HL-60 (cell line): Measurements from ENCODE around the gene CNNM1.

Experiments
- DNase-seq, 2 experiments: peaks; one replicate each; pipeline ENCODE4 v3.0.0-alpha.2; 2010 to 2020; ENCODE audit warnings: low read depth in 1 of 2, low spot score in 1 of 2
- H3K27ac ChIP-seq: fragments of 250-450 bp; sonication (Bioruptor Pico); replicated peaks from 2 replicates; pipeline ENCODE4 v1.5.1; 2020; ENCODE audit warnings: mild to moderate bottlenecking, moderate library complexity
- H3K27me3 ChIP-seq: fragments of 250-450 bp; sonication (Bioruptor Pico); 2 replicates; pipeline ENCODE4 v1.5.1; 2021; ENCODE audit warnings: mild to moderate bottlenecking, moderate library complexity; ENCODE audit not compliant: insufficient read depth, poor library complexity, severe bottlenecking
- H3K4me3 ChIP-seq: replicated peaks from 2 replicates; pipeline ENCODE4 v1.5.1; 2011; ENCODE audit warnings: mild to moderate bottlenecking, control low read depth, low read length; ENCODE audit not compliant: insufficient read depth
- GABPA ChIP-seq: IDR thresholded peaks from 2 replicates; pipeline ENCODE4 v1.6.1; 2012; ENCODE audit warnings: low read depth
- POLR2AphosphoS5 ChIP-seq: IDR thresholded peaks from 2 replicates; pipeline ENCODE4 v1.6.1; 2012; ENCODE audit warnings: low read depth
- SPI1 ChIP-seq: IDR thresholded peaks from 2 replicates; pipeline ENCODE4 v1.6.1; 2012; ENCODE audit warnings: low read depth, mild to moderate bottlenecking, borderline replicate concordance
- TF ChIP-seq, protein P1 (sequence below): IDR thresholded peaks from 2 replicates; pipeline ENCODE4 v1.6.1; 2012; ENCODE audit warnings: low read depth; ENCODE audit not compliant: insufficient replicate concordance
- TF ChIP-seq, protein P2 (sequence below): IDR thresholded peaks from one replicate; pipeline ENCODE4 v1.5.1; 2011; ENCODE audit warnings: low read length, control low read depth, inconsistent platforms; ENCODE audit not compliant: insufficient read depth

CNNM1 gene

DNA sequence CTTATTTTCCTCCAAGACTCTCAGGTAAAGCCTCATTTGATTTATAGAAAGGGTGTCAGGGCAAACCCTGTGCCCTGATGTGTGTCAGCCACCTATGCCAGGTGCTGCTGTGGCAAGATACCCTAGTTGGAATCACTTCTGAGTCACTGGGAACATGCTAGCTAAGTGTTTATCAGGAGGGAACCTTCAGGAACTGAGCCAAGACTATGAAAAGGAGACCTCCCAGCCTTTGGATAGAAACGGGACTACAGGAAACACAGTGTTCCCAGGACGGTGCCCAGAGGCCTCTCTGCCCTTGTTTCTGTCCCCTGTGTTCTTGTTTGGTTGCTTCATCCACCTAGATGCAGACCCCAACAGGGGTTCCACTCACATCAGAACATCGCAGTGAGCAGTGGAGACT, 28.5 kb downstream of the CNNM1 start:
- no peak overlapping the region for H3K27ac ChIP-seq
- H3K4me3 ChIP-seq: no peak overlapping the region
- no peak for DNase-seq
- no peak for TF ChIP-seq GABPA
- TF ChIP-seq POLR2AphosphoS5: no peak
- TF ChIP-seq, protein P1, sequence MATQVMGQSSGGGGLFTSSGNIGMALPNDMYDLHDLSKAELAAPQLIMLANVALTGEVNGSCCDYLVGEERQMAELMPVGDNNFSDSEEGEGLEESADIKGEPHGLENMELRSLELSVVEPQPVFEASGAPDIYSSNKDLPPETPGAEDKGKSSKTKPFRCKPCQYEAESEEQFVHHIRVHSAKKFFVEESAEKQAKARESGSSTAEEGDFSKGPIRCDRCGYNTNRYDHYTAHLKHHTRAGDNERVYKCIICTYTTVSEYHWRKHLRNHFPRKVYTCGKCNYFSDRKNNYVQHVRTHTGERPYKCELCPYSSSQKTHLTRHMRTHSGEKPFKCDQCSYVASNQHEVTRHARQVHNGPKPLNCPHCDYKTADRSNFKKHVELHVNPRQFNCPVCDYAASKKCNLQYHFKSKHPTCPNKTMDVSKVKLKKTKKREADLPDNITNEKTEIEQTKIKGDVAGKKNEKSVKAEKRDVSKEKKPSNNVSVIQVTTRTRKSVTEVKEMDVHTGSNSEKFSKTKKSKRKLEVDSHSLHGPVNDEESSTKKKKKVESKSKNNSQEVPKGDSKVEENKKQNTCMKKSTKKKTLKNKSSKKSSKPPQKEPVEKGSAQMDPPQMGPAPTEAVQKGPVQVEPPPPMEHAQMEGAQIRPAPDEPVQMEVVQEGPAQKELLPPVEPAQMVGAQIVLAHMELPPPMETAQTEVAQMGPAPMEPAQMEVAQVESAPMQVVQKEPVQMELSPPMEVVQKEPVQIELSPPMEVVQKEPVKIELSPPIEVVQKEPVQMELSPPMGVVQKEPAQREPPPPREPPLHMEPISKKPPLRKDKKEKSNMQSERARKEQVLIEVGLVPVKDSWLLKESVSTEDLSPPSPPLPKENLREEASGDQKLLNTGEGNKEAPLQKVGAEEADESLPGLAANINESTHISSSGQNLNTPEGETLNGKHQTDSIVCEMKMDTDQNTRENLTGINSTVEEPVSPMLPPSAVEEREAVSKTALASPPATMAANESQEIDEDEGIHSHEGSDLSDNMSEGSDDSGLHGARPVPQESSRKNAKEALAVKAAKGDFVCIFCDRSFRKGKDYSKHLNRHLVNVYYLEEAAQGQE: no peak
- TF ChIP-seq, protein P2, sequence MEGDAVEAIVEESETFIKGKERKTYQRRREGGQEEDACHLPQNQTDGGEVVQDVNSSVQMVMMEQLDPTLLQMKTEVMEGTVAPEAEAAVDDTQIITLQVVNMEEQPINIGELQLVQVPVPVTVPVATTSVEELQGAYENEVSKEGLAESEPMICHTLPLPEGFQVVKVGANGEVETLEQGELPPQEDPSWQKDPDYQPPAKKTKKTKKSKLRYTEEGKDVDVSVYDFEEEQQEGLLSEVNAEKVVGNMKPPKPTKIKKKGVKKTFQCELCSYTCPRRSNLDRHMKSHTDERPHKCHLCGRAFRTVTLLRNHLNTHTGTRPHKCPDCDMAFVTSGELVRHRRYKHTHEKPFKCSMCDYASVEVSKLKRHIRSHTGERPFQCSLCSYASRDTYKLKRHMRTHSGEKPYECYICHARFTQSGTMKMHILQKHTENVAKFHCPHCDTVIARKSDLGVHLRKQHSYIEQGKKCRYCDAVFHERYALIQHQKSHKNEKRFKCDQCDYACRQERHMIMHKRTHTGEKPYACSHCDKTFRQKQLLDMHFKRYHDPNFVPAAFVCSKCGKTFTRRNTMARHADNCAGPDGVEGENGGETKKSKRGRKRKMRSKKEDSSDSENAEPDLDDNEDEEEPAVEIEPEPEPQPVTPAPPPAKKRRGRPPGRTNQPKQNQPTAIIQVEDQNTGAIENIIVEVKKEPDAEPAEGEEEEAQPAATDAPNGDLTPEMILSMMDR: no peak
- no peak for TF ChIP-seq SPI1
- H3K27me3 ChIP-seq: peaks cover 14% of the 10 kb centered on the region

DNA sequence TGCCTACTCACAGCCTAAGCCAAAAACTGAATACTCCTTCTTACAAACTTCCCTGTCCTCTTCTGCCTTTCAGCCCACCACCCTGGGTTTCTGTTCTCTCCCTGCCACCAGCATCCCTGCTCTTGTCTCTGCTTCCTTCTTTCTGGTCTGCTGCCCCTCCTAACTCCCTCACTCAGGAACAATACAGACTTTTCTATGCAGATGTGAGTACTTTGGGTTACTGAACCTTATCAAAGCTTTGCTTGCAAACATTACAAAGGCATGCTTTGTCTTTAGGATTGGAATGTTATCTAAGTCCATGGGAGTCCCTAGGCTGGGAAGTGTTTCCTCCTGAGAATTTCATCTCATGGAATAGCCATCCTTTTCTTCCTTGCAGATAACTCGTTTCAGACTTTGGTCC, 28.9 kb downstream of the CNNM1 start:
- DNase-seq: no peak
- Histone ChIP-seq H3K27me3 (peaks cover 14% of the 10 kb centered on the region), H3K4me3 (no peak overlapping the region), H3K27ac (no peak overlapping the region)
- TF ChIP-seq SPI1 (no peak), POLR2AphosphoS5 (no peak), GABPA (no peak)
- TF ChIP-seq, protein P1: no peak
- TF ChIP-seq, protein P2: no peak

DNA sequence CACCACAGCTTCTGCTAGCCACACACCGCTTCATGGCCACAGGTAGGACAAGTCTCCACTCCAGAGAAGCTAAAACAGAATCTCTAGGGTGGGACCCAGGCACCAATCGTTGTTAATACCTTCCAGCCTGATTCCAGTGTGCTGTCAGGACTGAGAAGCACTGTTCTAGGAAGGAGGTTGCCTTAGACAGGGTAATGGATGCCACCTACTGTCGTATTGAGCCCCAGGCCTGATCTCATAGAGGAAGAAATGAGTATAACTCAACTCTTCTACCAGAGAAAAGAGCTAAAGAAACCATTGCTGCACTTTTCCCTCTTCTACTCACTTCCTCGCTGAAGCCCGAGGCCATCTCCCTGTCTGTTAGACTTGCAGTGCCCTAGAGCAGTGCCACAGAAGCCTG, 31.8 kb downstream of the CNNM1 start:
- no peak for TF ChIP-seq GABPA
- TF ChIP-seq, protein P2: no peak
- TF ChIP-seq POLR2AphosphoS5: no peak
- TF ChIP-seq, protein P1: no peak
- no peak for TF ChIP-seq SPI1
- Histone ChIP-seq H3K4me3 (no peak overlapping the region), H3K27me3 (peaks cover 3% of the 10 kb centered on the region), H3K27ac (no peak overlapping the region)
- DNase-seq: no peak
